KMS-11 (cell line): ENCODE measurements around the gene UROD.

Experiments used
- H2AFZ ChIP-seq: fragments of 200-600 bp; sonication (generic); 2 replicates; pipeline ENCODE4 v1.6.1; 2016; ENCODE audit warnings: antibody characterized with exemption, mixed run types, low read depth
- H3K27ac ChIP-seq: fragments of 200-600 bp; sonication (generic); 2 replicates; pipeline ENCODE4 v1.6.1; 2016; ENCODE audit warnings: mild to moderate bottlenecking, mixed run types
- H3K27me3 ChIP-seq: fragments of 200-600 bp; sonication (generic); 2 replicates; pipeline ENCODE4 v1.6.1; 2017; ENCODE audit warnings: mild to moderate bottlenecking, low read depth, mixed run types, moderate library complexity; ENCODE audit not compliant: insufficient read depth
- H3K36me3 ChIP-seq: fragments of 200-600 bp; sonication (generic); 2 replicates; pipeline ENCODE4 v1.6.1; 2017; ENCODE audit warnings: mild to moderate bottlenecking, mixed run types; ENCODE audit not compliant: insufficient read depth
- H3K4me1 ChIP-seq: fragments of 200-600 bp; sonication (generic); 2 replicates; pipeline ENCODE4 v1.6.1; 2016; ENCODE audit warnings: mild to moderate bottlenecking, low read depth, mixed run types; ENCODE audit not compliant: poor library complexity, severe bottlenecking
- H3K4me2 ChIP-seq: fragments of 200-600 bp; sonication (generic); 2 replicates; pipeline ENCODE4 v1.7.0; 2016; ENCODE audit warnings: mild to moderate bottlenecking, mixed run types
- H3K4me3 ChIP-seq: fragments of 200-600 bp; sonication (generic); IDR thresholded peaks from 2 replicates; pipeline ENCODE4 v1.6.1; 2017; ENCODE audit warnings: low read depth, low read length, mixed read lengths; ENCODE audit not compliant: insufficient read depth
- H3K79me2 ChIP-seq: fragments of 200-600 bp; sonication (generic); 2 replicates; pipeline ENCODE4 v1.6.1; 2016; ENCODE audit warnings: low read depth, mixed run types; ENCODE audit not compliant: insufficient read depth
- H3K9ac ChIP-seq: fragments of 200-600 bp; sonication (generic); 2 replicates; pipeline ENCODE4 v1.6.1; 2016; ENCODE audit warnings: mild to moderate bottlenecking, mixed run types
- H4K20me1 ChIP-seq: fragments of 200-600 bp; sonication (generic); 2 replicates; pipeline ENCODE4 v1.6.1; 2016; ENCODE audit warnings: mild to moderate bottlenecking, mixed run types; ENCODE audit not compliant: insufficient read depth
- CTCF ChIP-seq: fragments of 200-600 bp; sonication (generic); conservative IDR thresholded peaks from 2 replicates; pipeline ENCODE4 v1.6.1; 2017; ENCODE audit warnings: low read depth, mild to moderate bottlenecking, antibody characterized with exemption, low read length, moderate library complexity, mixed read lengths

UROD gene

GRCh38 chr1:45009956-45010854, 1.8 kb upstream of the UROD start:
- Histone ChIP-seq H3K27ac (peak overlapping the region; percentile 79; the same call in 1 of the 2 replicates), H4K20me1 (no peaks in the 10 kb centered on the region), H3K4me1 (peaks cover 11% of the 10 kb centered on the region), H2AFZ (peak overlapping the region; percentile 99), H3K27me3 (no peaks in the 10 kb centered on the region), H3K4me3 (peak overlapping the region; percentile 27), H3K79me2 (no peaks in the 10 kb centered on the region), H3K9ac (peak overlapping the region; percentile 72; the same call in 1 of the 2 replicates), H3K36me3 (no peaks in the 10 kb centered on the region), H3K4me2 (peak overlapping the region; percentile 94)
- no peak for TF ChIP-seq CTCF

GRCh38 chr1:45010855-45011811, 921 bp upstream of the UROD start, which contains the start of gene HECTD3:
Gene HECTD3 (minus strand): TSS chr1:45011324. CDS start chr1:45011257, 67 bp downstream.
- TF ChIP-seq CTCF = no peak
- H3K4me3 ChIP-seq = peak within 1 kb of the TSS; percentile 62
- peak within 1 kb of the TSS; percentile 79 for H3K27ac ChIP-seq
- no peaks in the 10 kb centered on the region for H3K36me3 ChIP-seq
- peak within 1 kb of the TSS; percentile 99 for H2AFZ ChIP-seq
- H4K20me1 ChIP-seq = no peaks in the 10 kb centered on the region
- H3K79me2 ChIP-seq = no peaks in the 10 kb centered on the region
- H3K4me2 ChIP-seq = peak within 1 kb of the TSS; percentile 94
- peaks cover 11% of the 10 kb centered on the region for H3K4me1 ChIP-seq
- H3K9ac ChIP-seq = peak within 1 kb of the TSS; percentile 72
- H3K27me3 ChIP-seq = no peaks in the 10 kb centered on the region

GRCh38 chr1:45012639-45013278, 705 bp downstream of the UROD start:
- Histone ChIP-seq H3K9ac (peak overlapping the region; percentile 72; the same call in 1 of the 2 replicates), H3K4me2 (peak overlapping the region; percentile 94), H3K27ac (peak overlapping the region; percentile 79; the same call in 1 of the 2 replicates), H4K20me1 (no peaks in the 10 kb centered on the region), H2AFZ (peak overlapping the region; percentile 99), H3K4me1 (peaks cover 11% of the 10 kb centered on the region), H3K4me3 (peak overlapping the region; percentile 62), H3K27me3 (no peaks in the 10 kb centered on the region), H3K36me3 (no peaks in the 10 kb centered on the region), H3K79me2 (no peaks in the 10 kb centered on the region)
- TF ChIP-seq CTCF = no peak
